ENCODE measurements around the gene OR2B2. TPM values are rescaled to one million over a fixed set of nuclear protein-coding genes. Genes with fewer than 3 reads are reported as not detected.

OR2B2 gene
- total RNA-seq, 2 donors from 2014 or later = not detected

GRCh38 chr6:27889628-27890444 is 22.4 kb downstream of the OR2B2 start:
- no peak for DNase-seq (ENCODE audit: low spot score)
- intact Hi-C loops (cut with DNase I) = loop anchor here (5.0 to 10.0 kb wide), 2 partner anchors 713 to 1095 kb away; no protein-coding TSS in a partner anchor
- Histone ChIP-seq H3K4me3 (peak overlapping the region in 1 of 2 donors; percentile 14), H3K36me3 (no peaks in the 10 kb centered on the region), H3K9me3 (no peaks in the 10 kb centered on the region), H3K27me3 (replicated peaks; ENCODE audit: insufficient read depth) (no peaks in the 10 kb centered on the region), H3K4me1 (replicated peaks) (no peaks in the 10 kb centered on the region), H3K27ac (peak overlapping the region in 1 of 2 donors; percentile 9)
- TF ChIP-seq POLR2A (IDR thresholded peaks at IDR 0.05) = no peak
- TF ChIP-seq CTCF (IDR thresholded peaks at IDR 0.05) = no peak
- TF ChIP-seq POLR2AphosphoS5 (IDR thresholded peaks at IDR 0.05) = no peak
- 20% methylated on average over 19 of the region's 19 CpGs for WGBS

- no peaks in the 10 kb centered on the region for H3K36me3 ChIP-seq
- H3K4me3 ChIP-seq = no peak overlapping the region
- no peak for DNase-seq (ENCODE audit: low spot score)
- H3K27me3 ChIP-seq (replicated peaks; ENCODE audit: insufficient read depth) = no peaks in the 10 kb centered on the region
- 68% methylated on average over 3 of the region's 3 CpGs for WGBS
- H3K4me1 ChIP-seq (replicated peaks) = no peaks in the 10 kb centered on the region
- no peaks in the 10 kb centered on the region for H3K9me3 ChIP-seq
- intact Hi-C loops (cut with DNase I) = no loop called here
- no peak overlapping the region for H3K27ac ChIP-seq
- TF ChIP-seq POLR2A (IDR thresholded peaks at IDR 0.05) (no peak), POLR2AphosphoS5 (IDR thresholded peaks at IDR 0.05) (no peak), CTCF (IDR thresholded peaks at IDR 0.05) (no peak)
Measured at GRCh38 chr6:27889275-27889627, 22.9 kb downstream of the OR2B2 start.

- intact Hi-C loops (cut with DNase I) = no loop called here
- Histone ChIP-seq H3K9me3 (no peaks in the 10 kb centered on the region), H3K27ac (no peak overlapping the region), H3K4me1 (replicated peaks) (no peaks in the 10 kb centered on the region), H3K27me3 (replicated peaks; ENCODE audit: insufficient read depth) (no peaks in the 10 kb centered on the region), H3K36me3 (no peaks in the 10 kb centered on the region), H3K4me3 (no peak overlapping the region)
- no peak for DNase-seq (ENCODE audit: low spot score)
- WGBS = 84% methylated on average over 2 of the region's 2 CpGs
- TF ChIP-seq POLR2AphosphoS5 (IDR thresholded peaks at IDR 0.05) (no peak), POLR2A (IDR thresholded peaks at IDR 0.05) (no peak)
Measured at GRCh38 chr6:27888566-27888965, 23.6 kb downstream of the OR2B2 start.

GRCh38 chr6:27886073-27886472 is 26.1 kb downstream of the OR2B2 start:
- no peaks in the 10 kb centered on the region for H3K9me3 ChIP-seq
- 86% methylated on average over 3 of the region's 3 CpGs for WGBS
- no peak overlapping the region for H3K27ac ChIP-seq
- H3K4me1 ChIP-seq (replicated peaks) = no peaks in the 10 kb centered on the region
- H3K4me3 ChIP-seq = no peak overlapping the region
- intact Hi-C loops (cut with DNase I) = no loop called here
- no peaks in the 10 kb centered on the region for H3K36me3 ChIP-seq
- no peak for TF ChIP-seq POLR2AphosphoS5 (IDR thresholded peaks at IDR 0.05)
- no peak for TF ChIP-seq CTCF (IDR thresholded peaks at IDR 0.05)
- TF ChIP-seq POLR2A (IDR thresholded peaks at IDR 0.05) = no peak
- no peaks in the 10 kb centered on the region for H3K27me3 ChIP-seq (replicated peaks; ENCODE audit: insufficient read depth)
- no peak for DNase-seq (ENCODE audit: low spot score)

GRCh38 chr6:27883136-27883535 is 29.1 kb downstream of the OR2B2 start:
- H3K36me3 ChIP-seq = no peaks in the 10 kb centered on the region
- TF ChIP-seq POLR2AphosphoS5 (IDR thresholded peaks at IDR 0.05) = no peak
- no peak for TF ChIP-seq CTCF (IDR thresholded peaks at IDR 0.05)
- TF ChIP-seq POLR2A (IDR thresholded peaks at IDR 0.05) = no peak
- H3K9me3 ChIP-seq = no peaks in the 10 kb centered on the region
- no peak overlapping the region for H3K4me3 ChIP-seq
- no peak overlapping the region for H3K27ac ChIP-seq
- no peaks in the 10 kb centered on the region for H3K4me1 ChIP-seq (replicated peaks)
- intact Hi-C loops (cut with DNase I) = no loop called here
- no peak for DNase-seq (ENCODE audit: low spot score)
- 97% methylated on average over 1 of the region's 1 CpG for WGBS
- H3K27me3 ChIP-seq (replicated peaks; ENCODE audit: insufficient read depth) = no peaks in the 10 kb centered on the region

Data from prostate gland (tissue), 2 donors.